Sigmoid colon (tissue), 7 donors: Measurements from ENCODE around the gene VEPH1. TPM values are rescaled to one million over a fixed set of nuclear protein-coding genes. Genes with fewer than 3 reads are reported as not detected.
A peak's percentile ranks its signal among the peaks of the same experiment; 100 is the strongest.

Experiments
- DNase-seq: peaks from one replicate; pipeline ENCODE4 v3.0.0-alpha.2; 2019
- H3K27ac ChIP-seq, 4 donors: fragments of 200-600 bp; sonication (generic); one replicate each; pipeline ENCODE4 v1.5.1; 2016 to 2019; ENCODE audit warnings: mild to moderate bottlenecking in 1 of 4
- H3K27me3 ChIP-seq, 3 donors: fragments of 200-600 bp; sonication (generic); one replicate each; pipeline ENCODE4 v1.5.1; 2019; ENCODE audit warnings: mild to moderate bottlenecking in 1 of 3
- H3K36me3 ChIP-seq, 4 donors: fragments of 200-600 bp; sonication (generic); one replicate each; pipeline ENCODE4 v1.5.1; 2016 to 2019
- H3K4me1 ChIP-seq, 4 donors: fragments of 200-600 bp; sonication (generic); one replicate each; pipeline ENCODE4 v1.5.1; 2017 to 2019
- H3K4me3 ChIP-seq, 4 donors: fragments of 200-600 bp; sonication (generic); one replicate each; pipeline ENCODE4 v1.5.1; 2017 to 2019; ENCODE audit warnings: mild to moderate bottlenecking in 2 of 4, moderate library complexity in 1 of 4
- H3K9me3 ChIP-seq, 4 donors: fragments of 200-600 bp in 3 of 4; sonication (generic) in 3 of 4; one replicate each; pipeline versions ENCODE4 v1.5.1 to v1.6.1; 2013 to 2019
- CTCF ChIP-seq, 4 experiments: fragments of 450-650 bp in 3 of 4; fragments of 200-600 bp in 1 of 4; IDR thresholded peaks; one replicate each; pipeline ENCODE4 v1.5.1; 2016 to 2019; ENCODE audit warnings: antibody characterized with exemption in 4 of 4, mild to moderate bottlenecking in 3 of 4, moderate library complexity in 2 of 4
- EP300 ChIP-seq, 4 donors: sonication (generic); formaldehyde crosslinking; IDR thresholded peaks; one replicate each; pipeline ENCODE4 v1.6.1; 2017; ENCODE audit warnings: antibody characterized with exemption in 4 of 4
- POLR2A ChIP-seq, 2 donors: fragments of 450-650 bp; IDR thresholded peaks; one replicate each; pipeline ENCODE4 v1.6.1; 2016; ENCODE audit warnings: antibody characterized with exemption in 2 of 2, mild to moderate bottlenecking in 2 of 2, moderate library complexity in 2 of 2
- POLR2AphosphoS5 ChIP-seq, 4 donors: sonication (generic); formaldehyde crosslinking; IDR thresholded peaks; one replicate each; pipeline ENCODE4 v1.6.1; 2017; ENCODE audit warnings: antibody characterized with exemption in 4 of 4
- WGBS, 2 donors: extraction: QIAGEN DNeasy Blood & Tissue Kit; methylation state at CpG; one replicate each; pipeline ENCODE4 v1.1.7; 2013; 5-methylcytosine and 5-hydroxymethylcytosine counted together
- intact Hi-C: fragments of 100-400 bp; cut with DNase I; formaldehyde crosslinking; loops from one replicate; pipeline ENCODE4 v1.15.1; 2023
- polyA plus RNA-seq, 3 donors: library from polyadenylated mRNA; stranded (reverse); fragments of 200-250 nt; gene quantifications; one replicate each; pipeline ENCODE4 v1.2.3, GENCODE V29; 2013
- total RNA-seq, 4 donors: library from RNA; depleted of rRNA; stranded (reverse); fragments of >200 nt; gene quantifications; one replicate each; pipeline ENCODE4 v1.1.0, GENCODE V29; 2016
- donor health status: healthy with polysubstance abuse.
- donor health status: Bipolar disorder and iron deficiency.
- donor health status: healthy.

VEPH1 gene
- total and polyA plus RNA-seq, 7 donors: 0.14 to 1.8 (median 0.87) TPM; not detected in 1

GRCh38 chr3:157436583-157437291, 66.5 kb downstream of the VEPH1 start, which contains the start of gene PTX3:
Gene PTX3 (plus strand): TSS chr3:157436850. CDS start chr3:157436934, 84 bp downstream.
- peak; percentile 27 to 58 (median 39) for TF ChIP-seq POLR2AphosphoS5 (IDR thresholded peaks at IDR 0.05)
- TF ChIP-seq CTCF (IDR thresholded peaks at IDR 0.05): no peak
- WGBS, 2 donors: 5 to 21% methylated on average over 15 of the region's 15 CpGs
- H3K27me3 ChIP-seq: no peaks in the 10 kb centered on the region
- peak within 1 kb of the TSS; percentile 62 to 85 (median 74) for H3K27ac ChIP-seq
- intact Hi-C loops: loop anchor here (5.0 kb wide), 1 partner anchor 234 kb away; no protein-coding TSS in a partner anchor
- H3K36me3 ChIP-seq: no peaks in the 10 kb centered on the region
- peaks cover 0 to 30% (median 8%) of the 10 kb centered on the region in 4 donors for H3K4me1 ChIP-seq
- H3K9me3 ChIP-seq: no peaks in the 10 kb centered on the region
- H3K4me3 ChIP-seq: peak within 1 kb of the TSS; percentile 38 to 78 (median 66)
- peak; percentile 75 for DNase-seq

- intact Hi-C loops: no loop called here
- no peak for DNase-seq
- Histone ChIP-seq H3K27me3 (no peaks in the 10 kb centered on the region), H3K27ac (no peak overlapping the region), H3K4me1 (no peaks in the 10 kb centered on the region), H3K36me3 (no peaks in the 10 kb centered on the region), H3K9me3 (no peaks in the 10 kb centered on the region), H3K4me3 (no peak overlapping the region)
- WGBS, 2 donors: 62 to 77% methylated on average over 2 of the region's 2 CpGs
- TF ChIP-seq CTCF (IDR thresholded peaks at IDR 0.05): no peak
- no peak for TF ChIP-seq POLR2AphosphoS5 (IDR thresholded peaks at IDR 0.05)
- no peak for TF ChIP-seq EP300 (IDR thresholded peaks at IDR 0.05)
- TF ChIP-seq POLR2A (IDR thresholded peaks at IDR 0.05): no peak
Observed at GRCh38 chr3:157429708-157430107, 73.5 kb downstream of the VEPH1 start.

GRCh38 chr3:157428853-157429252, 74.4 kb downstream of the VEPH1 start:
- intact Hi-C loops: no loop called here
- no peak overlapping the region for H3K27ac ChIP-seq
- peak in 1 of 4 experiments; percentile 1 for TF ChIP-seq CTCF (IDR thresholded peaks at IDR 0.05)
- no peak for TF ChIP-seq POLR2A (IDR thresholded peaks at IDR 0.05)
- H3K4me3 ChIP-seq: no peak overlapping the region
- DNase-seq: no peak
- H3K4me1 ChIP-seq: no peaks in the 10 kb centered on the region
- 55 to 68% methylated on average over 1 of the region's 1 CpG for WGBS, 2 donors
- no peaks in the 10 kb centered on the region for H3K36me3 ChIP-seq
- H3K9me3 ChIP-seq: peaks cover 0 to 2% (median 0%) of the 10 kb centered on the region in 4 donors
- no peaks in the 10 kb centered on the region for H3K27me3 ChIP-seq

- no peak for TF ChIP-seq POLR2A (IDR thresholded peaks at IDR 0.05)
- no peak for TF ChIP-seq POLR2AphosphoS5 (IDR thresholded peaks at IDR 0.05)
- no peak for TF ChIP-seq EP300 (IDR thresholded peaks at IDR 0.05)
- TF ChIP-seq CTCF (IDR thresholded peaks at IDR 0.05): no peak
- H3K9me3 ChIP-seq: peaks cover 0 to 2% (median 0%) of the 10 kb centered on the region in 4 donors
- H3K4me1 ChIP-seq: no peaks in the 10 kb centered on the region
- no peak for DNase-seq
- H3K27ac ChIP-seq: no peak overlapping the region
- no peaks in the 10 kb centered on the region for H3K36me3 ChIP-seq
- WGBS, 2 donors: 65 to 92% methylated on average over 4 of the region's 4 CpGs
- H3K27me3 ChIP-seq: no peaks in the 10 kb centered on the region
- intact Hi-C loops: no loop called here
- H3K4me3 ChIP-seq: no peak overlapping the region
Observed at GRCh38 chr3:157427901-157428300, 75.3 kb downstream of the VEPH1 start.

GRCh38 chr3:157423337-157423736, 79.9 kb downstream of the VEPH1 start:
- TF ChIP-seq POLR2A (IDR thresholded peaks at IDR 0.05): no peak
- TF ChIP-seq POLR2AphosphoS5 (IDR thresholded peaks at IDR 0.05): no peak
- TF ChIP-seq EP300 (IDR thresholded peaks at IDR 0.05): no peak
- no peak for TF ChIP-seq CTCF (IDR thresholded peaks at IDR 0.05)
- Histone ChIP-seq H3K27ac (no peak overlapping the region), H3K9me3 (peaks cover 0 to 2% (median 0%) of the 10 kb centered on the region in 4 donors), H3K4me3 (no peak overlapping the region), H3K27me3 (no peaks in the 10 kb centered on the region), H3K36me3 (no peaks in the 10 kb centered on the region), H3K4me1 (no peaks in the 10 kb centered on the region)
- intact Hi-C loops: no loop called here
- DNase-seq: no peak
